Mammary epithelial cell (primary cell): ENCODE data around the gene SETDB1.

Experiments used
- EZH2 ChIP-seq: IDR thresholded peaks from 2 replicates; pipeline ENCODE4 v1.6.1; 2012; ENCODE audit warnings: low read length, inconsistent platforms, borderline replicate concordance
- TF ChIP-seq, protein P1 (sequence below), 2 donors: IDR thresholded peaks in 1 of 2; conservative IDR thresholded peaks in 1 of 2; 2 replicates each; pipeline ENCODE4 v1.5.1; 2011 to 2012; ENCODE audit warnings: inconsistent platforms in 2 of 2, low read length in 2 of 2, mild to moderate bottlenecking in 2 of 2, control low read depth in 1 of 2, low read depth in 1 of 2; ENCODE audit not compliant: insufficient read depth in 1 of 2; ENCODE audit errors: extremely low read depth in 1 of 2

DNA sequence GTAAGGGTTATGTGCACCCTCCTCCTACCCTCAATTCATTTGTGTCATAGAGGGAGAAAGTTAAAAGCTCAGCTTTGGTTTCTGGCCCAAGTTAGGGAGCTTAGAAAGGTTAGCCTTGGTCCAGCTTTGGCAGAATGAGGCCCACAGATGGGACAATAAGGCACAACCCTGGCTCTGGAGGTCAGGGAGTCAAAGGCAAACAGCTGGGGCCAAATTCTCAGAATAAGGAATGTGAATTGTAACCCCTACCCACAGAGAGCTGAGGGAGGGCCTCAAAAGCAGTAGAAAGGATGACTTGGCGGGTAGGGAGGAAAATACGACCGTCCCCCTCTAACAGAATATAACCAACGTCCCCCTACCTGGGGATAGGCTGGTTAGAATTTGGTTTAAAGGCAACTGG, 39.4 kb downstream of the SETDB1 start:
- TF ChIP-seq, protein P1, sequence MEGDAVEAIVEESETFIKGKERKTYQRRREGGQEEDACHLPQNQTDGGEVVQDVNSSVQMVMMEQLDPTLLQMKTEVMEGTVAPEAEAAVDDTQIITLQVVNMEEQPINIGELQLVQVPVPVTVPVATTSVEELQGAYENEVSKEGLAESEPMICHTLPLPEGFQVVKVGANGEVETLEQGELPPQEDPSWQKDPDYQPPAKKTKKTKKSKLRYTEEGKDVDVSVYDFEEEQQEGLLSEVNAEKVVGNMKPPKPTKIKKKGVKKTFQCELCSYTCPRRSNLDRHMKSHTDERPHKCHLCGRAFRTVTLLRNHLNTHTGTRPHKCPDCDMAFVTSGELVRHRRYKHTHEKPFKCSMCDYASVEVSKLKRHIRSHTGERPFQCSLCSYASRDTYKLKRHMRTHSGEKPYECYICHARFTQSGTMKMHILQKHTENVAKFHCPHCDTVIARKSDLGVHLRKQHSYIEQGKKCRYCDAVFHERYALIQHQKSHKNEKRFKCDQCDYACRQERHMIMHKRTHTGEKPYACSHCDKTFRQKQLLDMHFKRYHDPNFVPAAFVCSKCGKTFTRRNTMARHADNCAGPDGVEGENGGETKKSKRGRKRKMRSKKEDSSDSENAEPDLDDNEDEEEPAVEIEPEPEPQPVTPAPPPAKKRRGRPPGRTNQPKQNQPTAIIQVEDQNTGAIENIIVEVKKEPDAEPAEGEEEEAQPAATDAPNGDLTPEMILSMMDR (conservative IDR thresholded peaks at IDR 0.05 in 1 of 2, IDR thresholded peaks at IDR 0.05 in 1 of 2; ENCODE audit: extremely low read depth in 1 of 2, insufficient read depth in 1 of 2, low read depth in 1 of 2, low read length in 2 of 2), result no peak
- no peak for TF ChIP-seq EZH2
